Suprapubic skin (tissue), 4 donors: ENCODE results near the gene BAIAP2L1.

Source experiments
- EP300 ChIP-seq: sonication (generic); formaldehyde crosslinking; IDR thresholded peaks from one replicate; pipeline ENCODE4 v1.6.1; 2017; ENCODE audit warnings: antibody characterized with exemption
- POLR2A ChIP-seq, 2 donors: fragments of 450-650 bp; IDR thresholded peaks; one replicate each; pipeline ENCODE4 v1.6.1; 2017; ENCODE audit warnings: antibody characterized with exemption in 2 of 2, mild to moderate bottlenecking in 2 of 2, moderate library complexity in 2 of 2
- POLR2AphosphoS5 ChIP-seq, 3 donors: sonication (generic); formaldehyde crosslinking; IDR thresholded peaks; one replicate each; pipeline ENCODE4 v1.6.1; 2017; ENCODE audit warnings: antibody characterized with exemption in 3 of 3
- TF ChIP-seq, protein P1 (sequence below), 2 donors: fragments of 200-600 bp in 1 of 2; fragments of 450-650 bp in 1 of 2; sonication (generic) in 1 of 2; IDR thresholded peaks; one replicate each; pipeline ENCODE4 v1.5.1; 2016 to 2019; ENCODE audit warnings: antibody characterized with exemption in 2 of 2, mild to moderate bottlenecking in 1 of 2, moderate library complexity in 1 of 2

DNA sequence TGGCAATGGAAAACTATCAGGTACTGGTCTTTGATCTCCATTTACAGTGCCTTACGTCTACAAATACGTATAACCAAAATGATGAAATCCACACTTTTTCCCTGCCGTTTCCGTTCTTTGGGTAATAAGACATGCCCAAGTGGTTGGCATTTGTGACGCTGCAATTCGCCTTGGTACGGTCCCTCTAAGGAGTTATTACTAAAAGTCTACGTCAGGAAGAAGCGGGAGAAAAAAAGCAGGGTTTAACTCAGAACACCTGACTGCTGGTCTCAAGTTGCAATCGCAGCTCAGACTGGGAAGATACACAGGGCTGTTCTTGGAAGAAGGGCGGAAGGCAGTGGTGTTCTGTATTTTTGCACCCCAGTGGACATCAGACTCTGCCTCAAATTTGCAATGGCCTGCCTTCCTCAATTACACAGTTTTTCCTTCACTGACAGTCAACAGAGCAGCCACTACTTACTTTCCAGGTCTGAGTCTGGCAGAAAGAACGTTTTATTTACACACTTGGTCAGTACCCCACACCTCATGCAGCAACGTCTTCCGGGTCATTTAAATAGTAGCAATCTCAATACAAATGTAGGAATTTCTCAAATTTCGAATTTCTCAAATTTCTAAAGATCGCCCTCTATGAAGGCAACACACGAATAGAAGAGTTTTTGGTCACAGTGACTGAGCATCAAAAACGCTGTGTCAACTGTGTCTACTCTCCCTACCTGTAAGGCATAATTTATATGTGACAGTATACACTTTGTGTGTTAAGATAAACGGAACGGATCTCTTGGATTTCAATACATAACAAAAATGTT is 2.1 kb downstream of the BAIAP2L1 start:
- TF ChIP-seq, protein P1, sequence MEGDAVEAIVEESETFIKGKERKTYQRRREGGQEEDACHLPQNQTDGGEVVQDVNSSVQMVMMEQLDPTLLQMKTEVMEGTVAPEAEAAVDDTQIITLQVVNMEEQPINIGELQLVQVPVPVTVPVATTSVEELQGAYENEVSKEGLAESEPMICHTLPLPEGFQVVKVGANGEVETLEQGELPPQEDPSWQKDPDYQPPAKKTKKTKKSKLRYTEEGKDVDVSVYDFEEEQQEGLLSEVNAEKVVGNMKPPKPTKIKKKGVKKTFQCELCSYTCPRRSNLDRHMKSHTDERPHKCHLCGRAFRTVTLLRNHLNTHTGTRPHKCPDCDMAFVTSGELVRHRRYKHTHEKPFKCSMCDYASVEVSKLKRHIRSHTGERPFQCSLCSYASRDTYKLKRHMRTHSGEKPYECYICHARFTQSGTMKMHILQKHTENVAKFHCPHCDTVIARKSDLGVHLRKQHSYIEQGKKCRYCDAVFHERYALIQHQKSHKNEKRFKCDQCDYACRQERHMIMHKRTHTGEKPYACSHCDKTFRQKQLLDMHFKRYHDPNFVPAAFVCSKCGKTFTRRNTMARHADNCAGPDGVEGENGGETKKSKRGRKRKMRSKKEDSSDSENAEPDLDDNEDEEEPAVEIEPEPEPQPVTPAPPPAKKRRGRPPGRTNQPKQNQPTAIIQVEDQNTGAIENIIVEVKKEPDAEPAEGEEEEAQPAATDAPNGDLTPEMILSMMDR (IDR thresholded peaks at IDR 0.05), result no peak
- TF ChIP-seq POLR2AphosphoS5 (IDR thresholded peaks at IDR 0.05), result no peak
- TF ChIP-seq EP300, result no peak
- TF ChIP-seq POLR2A (IDR thresholded peaks at IDR 0.05), result no peak
